Measurements from ENCODE around the gene CTDSP2. TPM values are rescaled to one million over a fixed set of nuclear protein-coding genes. Genes with fewer than 3 reads are reported as not detected.
"Not testable (repeated sequence)": the region's sequence is repeated elsewhere in the genome, so short reads cannot be mapped to it uniquely, and the experiment has no call there.

The CTDSP2 gene
- total RNA-seq, 1 experiment from 2014 or later = 117 TPM

DNA sequence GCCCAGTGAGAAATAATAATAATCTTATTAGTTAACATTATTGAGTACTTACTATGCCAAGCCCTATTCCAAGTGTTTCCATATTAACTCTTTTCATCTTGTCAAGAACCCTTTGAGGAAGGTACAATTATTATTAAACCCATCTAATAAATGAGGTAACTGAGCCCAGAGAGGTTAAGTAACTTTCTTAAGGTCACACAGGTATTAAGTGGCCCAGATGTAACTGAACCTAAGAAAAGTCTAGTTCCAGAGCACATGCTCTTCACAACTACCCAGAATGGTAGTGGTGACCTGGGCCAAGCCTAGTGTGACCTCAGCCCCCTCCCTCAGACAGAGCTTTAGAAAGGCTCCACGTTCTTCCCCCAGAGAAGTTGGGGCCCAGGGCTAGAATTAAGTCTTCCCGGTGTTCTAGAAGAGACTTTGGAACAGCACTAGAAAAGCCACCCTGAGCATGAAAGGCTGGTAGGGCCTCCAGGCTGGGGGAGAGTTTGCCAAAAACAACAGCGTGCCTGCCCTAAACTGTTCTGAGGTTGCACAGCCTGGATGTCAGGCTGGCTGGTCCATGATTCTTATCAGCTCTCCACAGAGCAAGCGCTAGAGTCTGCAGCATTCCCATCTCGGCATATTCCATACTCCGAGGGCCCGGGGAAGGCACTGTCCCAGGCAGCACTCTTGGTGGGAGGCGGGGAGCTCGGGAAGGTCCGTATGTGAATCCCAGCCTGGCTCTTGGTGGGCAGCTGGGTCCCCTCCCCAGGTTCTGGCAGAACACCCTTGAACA is 41.3 kb upstream of the CTDSP2 start:
- Mint-ChIP-seq H3K36me3 (ENCODE audit: insufficient read depth, unreplicated experiment) (no peaks in the 10 kb centered on the region), H3K9me3 (ENCODE audit: low read depth, unreplicated experiment) (peaks cover 5% of the 10 kb centered on the region), H3K27me3 (ENCODE audit: unreplicated experiment) (no peaks in the 10 kb centered on the region), H3K27ac (ENCODE audit: unreplicated experiment) (no peak overlapping the region), H3K4me1 (ENCODE audit: low read depth, unreplicated experiment) (peaks cover 47% of the 10 kb centered on the region), H3K4me3 (ENCODE audit: low read depth, unreplicated experiment) (peak overlapping the region; percentile 15)
- DNase-seq = no peak
- BruUV-seq (replicated peaks) = no TSS peak
- CTCF ChIA-PET = interaction anchor here (0.9 to 1.6 kb wide), 6 partner anchors 11 to 55 kb away, joined by 3 to 8 read pairs (median 4); no protein-coding TSS in a partner anchor
- TF ChIP-seq, protein P1, sequence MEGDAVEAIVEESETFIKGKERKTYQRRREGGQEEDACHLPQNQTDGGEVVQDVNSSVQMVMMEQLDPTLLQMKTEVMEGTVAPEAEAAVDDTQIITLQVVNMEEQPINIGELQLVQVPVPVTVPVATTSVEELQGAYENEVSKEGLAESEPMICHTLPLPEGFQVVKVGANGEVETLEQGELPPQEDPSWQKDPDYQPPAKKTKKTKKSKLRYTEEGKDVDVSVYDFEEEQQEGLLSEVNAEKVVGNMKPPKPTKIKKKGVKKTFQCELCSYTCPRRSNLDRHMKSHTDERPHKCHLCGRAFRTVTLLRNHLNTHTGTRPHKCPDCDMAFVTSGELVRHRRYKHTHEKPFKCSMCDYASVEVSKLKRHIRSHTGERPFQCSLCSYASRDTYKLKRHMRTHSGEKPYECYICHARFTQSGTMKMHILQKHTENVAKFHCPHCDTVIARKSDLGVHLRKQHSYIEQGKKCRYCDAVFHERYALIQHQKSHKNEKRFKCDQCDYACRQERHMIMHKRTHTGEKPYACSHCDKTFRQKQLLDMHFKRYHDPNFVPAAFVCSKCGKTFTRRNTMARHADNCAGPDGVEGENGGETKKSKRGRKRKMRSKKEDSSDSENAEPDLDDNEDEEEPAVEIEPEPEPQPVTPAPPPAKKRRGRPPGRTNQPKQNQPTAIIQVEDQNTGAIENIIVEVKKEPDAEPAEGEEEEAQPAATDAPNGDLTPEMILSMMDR (IDR thresholded peaks at IDR 0.05; ENCODE audit: unreplicated experiment) = no peak
- intact Hi-C loops (cut with micrococcal nuclease; ENCODE audit: unreplicated experiment) = no loop called here

DNA sequence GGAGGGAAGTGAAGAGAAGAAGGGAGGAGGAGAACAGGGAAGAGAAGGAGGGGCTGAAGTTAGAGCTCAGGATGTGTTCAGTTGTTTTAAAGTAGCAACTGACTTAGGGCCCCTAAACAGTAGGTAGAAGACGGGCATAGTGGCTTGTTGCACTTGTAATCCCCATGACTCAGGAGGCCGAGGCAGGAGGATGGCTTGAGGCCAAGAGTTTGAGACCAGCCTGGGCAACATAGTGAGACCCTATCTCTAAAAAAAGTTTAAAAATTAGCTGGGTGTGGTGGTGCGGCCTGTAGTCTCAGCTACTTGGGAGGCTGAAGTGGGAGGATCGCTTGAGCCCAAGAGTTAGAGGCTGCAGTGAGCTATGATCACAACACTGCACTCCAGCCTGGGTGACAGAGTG is 40.4 kb upstream of the CTDSP2 start:
- intact Hi-C loops (cut with micrococcal nuclease; ENCODE audit: unreplicated experiment); H3K4me3 Mint-ChIP-seq (ENCODE audit: low read depth, unreplicated experiment); BruUV-seq (replicated peaks): not testable (repeated sequence)

DNA sequence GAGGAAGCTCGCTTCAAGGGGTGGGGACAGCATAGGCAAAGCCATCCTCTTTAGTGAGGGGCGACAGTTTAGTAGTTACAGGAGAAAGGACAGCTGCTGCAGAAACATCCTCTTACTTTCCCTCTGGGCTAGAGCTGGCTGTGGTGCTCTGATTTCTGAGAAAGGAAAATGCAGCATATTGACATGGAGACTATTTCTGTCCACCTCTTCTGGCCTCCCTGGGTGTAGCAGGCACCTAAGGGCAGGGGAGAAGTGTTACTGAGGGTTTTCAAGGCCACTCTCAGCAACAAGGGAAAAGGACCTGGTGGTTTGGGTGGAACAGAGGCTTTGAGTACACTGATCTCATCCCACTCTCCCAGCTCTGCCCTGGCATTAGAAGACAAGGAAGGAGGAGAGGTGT is 40.0 kb upstream of the CTDSP2 start:
- H3K9me3 Mint-ChIP-seq (ENCODE audit: low read depth, unreplicated experiment) = peaks cover 6% of the 10 kb centered on the region
- H3K27ac Mint-ChIP-seq (ENCODE audit: unreplicated experiment) = peak overlapping the region; percentile 4
- DNase-seq = no peak
- H3K4me1 Mint-ChIP-seq (ENCODE audit: low read depth, unreplicated experiment) = peaks cover 41% of the 10 kb centered on the region
- intact Hi-C loops (cut with micrococcal nuclease; ENCODE audit: unreplicated experiment) = no loop called here
- no peak overlapping the region for H3K4me3 Mint-ChIP-seq (ENCODE audit: low read depth, unreplicated experiment)
- H3K36me3 Mint-ChIP-seq (ENCODE audit: insufficient read depth, unreplicated experiment) = no peaks in the 10 kb centered on the region
- no TSS peak for BruUV-seq (replicated peaks)
- no peaks in the 10 kb centered on the region for H3K27me3 Mint-ChIP-seq (ENCODE audit: unreplicated experiment)
- CTCF ChIA-PET = no interaction called here
- TF ChIP-seq, protein P1 (IDR thresholded peaks at IDR 0.05; ENCODE audit: unreplicated experiment) = no peak

More for the DNA sequence above, 40.4 kb upstream of the CTDSP2 start:
- H3K27me3 Mint-ChIP-seq (ENCODE audit: unreplicated experiment); H3K9me3 Mint-ChIP-seq (ENCODE audit: low read depth, unreplicated experiment); CTCF ChIA-PET; DNase-seq; H3K36me3 Mint-ChIP-seq (ENCODE audit: insufficient read depth, unreplicated experiment): not testable (repeated sequence)
- peak overlapping the region; percentile 4 for H3K27ac Mint-ChIP-seq (ENCODE audit: unreplicated experiment)
- peaks cover 43% of the 10 kb centered on the region for H3K4me1 Mint-ChIP-seq (ENCODE audit: low read depth, unreplicated experiment)

DNA sequence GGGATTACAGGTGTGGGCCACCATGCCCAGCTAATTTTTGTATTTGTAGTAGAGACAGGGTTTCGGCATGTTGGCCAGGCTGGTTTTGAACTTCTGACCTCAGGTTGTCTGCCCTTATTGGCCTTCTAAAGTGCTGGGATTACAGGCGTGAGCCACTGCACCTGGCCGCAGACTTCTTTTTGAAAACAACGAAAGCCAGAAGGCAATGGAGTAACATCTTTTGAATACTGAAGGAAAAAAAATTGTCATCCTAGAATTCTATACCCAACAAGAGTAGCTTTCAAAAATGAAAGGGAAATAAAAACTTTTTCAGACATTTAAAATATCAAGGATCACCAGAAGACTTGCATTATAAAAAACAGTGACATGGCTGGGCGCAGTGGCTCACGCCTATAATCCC is 38.7 kb upstream of the CTDSP2 start:
- BruUV-seq (replicated peaks) = no TSS peak
- TF ChIP-seq, protein P1 (IDR thresholded peaks at IDR 0.05; ENCODE audit: unreplicated experiment) = no peak
- Mint-ChIP-seq H3K36me3 (ENCODE audit: insufficient read depth, unreplicated experiment) (no peaks in the 10 kb centered on the region), H3K4me1 (ENCODE audit: low read depth, unreplicated experiment) (peaks cover 36% of the 10 kb centered on the region), H3K9me3 (ENCODE audit: low read depth, unreplicated experiment) (peaks cover 6% of the 10 kb centered on the region), H3K4me3 (ENCODE audit: low read depth, unreplicated experiment) (no peak overlapping the region), H3K27me3 (ENCODE audit: unreplicated experiment) (no peaks in the 10 kb centered on the region), H3K27ac (ENCODE audit: unreplicated experiment) (no peak overlapping the region)
- no peak for DNase-seq
- CTCF ChIA-PET = no interaction called here
- intact Hi-C loops (cut with micrococcal nuclease; ENCODE audit: unreplicated experiment) = no loop called here

DNA sequence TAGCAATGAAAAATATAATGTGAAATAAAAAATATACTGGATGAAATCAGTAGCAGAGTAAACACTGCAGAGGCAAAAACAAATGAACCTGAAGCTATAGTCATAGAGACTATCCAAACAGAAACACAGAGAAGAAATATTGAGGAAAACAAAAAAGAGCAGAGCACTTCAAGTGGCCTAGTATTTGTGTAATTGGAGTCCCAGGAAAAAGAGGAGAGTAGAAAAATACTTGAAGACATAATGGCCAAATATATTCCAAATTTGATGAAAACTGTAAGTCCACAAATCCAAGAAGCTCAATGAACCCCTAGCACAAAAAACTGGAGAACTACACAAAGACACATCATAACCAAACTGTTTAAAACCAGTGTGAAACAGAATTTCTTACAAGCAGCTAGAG is 37.2 kb upstream of the CTDSP2 start:
- intact Hi-C loops (cut with micrococcal nuclease; ENCODE audit: unreplicated experiment) = no loop called here
- TF ChIP-seq, protein P1 (IDR thresholded peaks at IDR 0.05; ENCODE audit: unreplicated experiment) = no peak
- Mint-ChIP-seq H3K36me3 (ENCODE audit: insufficient read depth, unreplicated experiment) (no peaks in the 10 kb centered on the region), H3K9me3 (ENCODE audit: low read depth, unreplicated experiment) (peaks cover 6% of the 10 kb centered on the region), H3K4me1 (ENCODE audit: low read depth, unreplicated experiment) (peaks cover 24% of the 10 kb centered on the region), H3K27ac (ENCODE audit: unreplicated experiment) (no peak overlapping the region), H3K4me3 (ENCODE audit: low read depth, unreplicated experiment) (no peak overlapping the region), H3K27me3 (ENCODE audit: unreplicated experiment) (no peaks in the 10 kb centered on the region)
- BruUV-seq (replicated peaks) = no TSS peak
- CTCF ChIA-PET = interaction anchor here (0.5 kb wide), 1 partner anchor 756 kb away, joined by 4 read pairs; no protein-coding TSS in a partner anchor
- no peak for DNase-seq

Data from Calu3 (cell line).